ENCODE measurements around the gene FOXA2. TPM values are rescaled to one million over a fixed set of nuclear protein-coding genes. Genes with fewer than 3 reads are reported as not detected.

FOXA2 gene
- total and polyA plus RNA-seq, 12 donors = not detected

DNA sequence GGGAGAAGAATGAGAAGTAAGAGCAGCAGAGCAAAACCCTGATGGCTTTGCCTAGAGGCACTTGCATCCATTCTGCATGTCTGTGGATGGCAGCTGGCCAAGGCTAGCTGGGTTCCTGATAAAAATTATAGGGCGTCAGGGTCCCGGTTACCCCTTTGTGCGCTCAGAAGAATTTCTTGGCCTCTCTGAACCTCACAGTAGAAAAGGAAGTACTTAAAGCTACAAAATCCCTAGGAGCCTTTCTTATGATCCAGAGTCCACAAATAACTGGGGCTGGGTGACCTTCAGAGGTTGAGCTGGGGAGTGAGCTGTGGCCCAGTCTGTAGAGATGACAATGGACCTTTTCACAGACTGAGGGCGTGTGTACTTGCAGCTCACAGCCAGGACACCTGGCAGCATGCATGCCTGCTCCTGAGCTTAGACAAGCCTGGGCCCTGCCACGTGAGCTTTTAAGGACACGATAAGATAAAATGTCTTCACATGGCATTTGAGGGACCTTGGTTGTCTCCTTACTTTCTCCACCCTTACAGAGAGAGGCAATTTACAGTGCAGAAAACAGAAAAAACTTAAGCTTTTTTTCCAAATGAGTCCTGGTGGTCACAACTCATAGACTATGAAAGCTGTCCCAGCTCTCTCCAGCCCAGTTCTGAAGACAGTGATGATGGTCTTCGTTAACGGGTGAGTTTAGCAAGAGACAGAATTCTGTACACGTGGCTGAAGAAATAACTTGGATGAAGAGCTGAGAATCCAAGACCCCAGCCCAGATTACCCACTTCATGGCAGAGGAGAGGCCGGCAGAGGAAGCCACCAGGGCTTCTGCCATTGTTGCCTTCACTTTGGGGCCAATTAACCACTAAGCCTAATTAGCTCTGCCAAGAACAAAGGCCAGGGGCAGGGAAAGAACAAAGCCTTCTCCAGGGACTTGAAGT, 50.3 kb downstream of the FOXA2 start:
- Histone ChIP-seq H3K27ac (no peak overlapping the region), H3K9me3 (no peaks in the 10 kb centered on the region), H3K27me3 (peaks cover 0 to 27% (median 1%) of the 10 kb centered on the region in 7 donors), H3K4me3 (no peak overlapping the region), H3K4me1 (no peaks in the 10 kb centered on the region), H3K36me3 (no peaks in the 10 kb centered on the region)
- WGBS, 2 donors = 75 to 77% methylated on average over 10 of the region's 10 CpGs
- ATAC-seq (no peak), DNase-seq (no peak)
- intact Hi-C loops (cut with DNase I) = no loop called here
- TF ChIP-seq, protein P1, sequence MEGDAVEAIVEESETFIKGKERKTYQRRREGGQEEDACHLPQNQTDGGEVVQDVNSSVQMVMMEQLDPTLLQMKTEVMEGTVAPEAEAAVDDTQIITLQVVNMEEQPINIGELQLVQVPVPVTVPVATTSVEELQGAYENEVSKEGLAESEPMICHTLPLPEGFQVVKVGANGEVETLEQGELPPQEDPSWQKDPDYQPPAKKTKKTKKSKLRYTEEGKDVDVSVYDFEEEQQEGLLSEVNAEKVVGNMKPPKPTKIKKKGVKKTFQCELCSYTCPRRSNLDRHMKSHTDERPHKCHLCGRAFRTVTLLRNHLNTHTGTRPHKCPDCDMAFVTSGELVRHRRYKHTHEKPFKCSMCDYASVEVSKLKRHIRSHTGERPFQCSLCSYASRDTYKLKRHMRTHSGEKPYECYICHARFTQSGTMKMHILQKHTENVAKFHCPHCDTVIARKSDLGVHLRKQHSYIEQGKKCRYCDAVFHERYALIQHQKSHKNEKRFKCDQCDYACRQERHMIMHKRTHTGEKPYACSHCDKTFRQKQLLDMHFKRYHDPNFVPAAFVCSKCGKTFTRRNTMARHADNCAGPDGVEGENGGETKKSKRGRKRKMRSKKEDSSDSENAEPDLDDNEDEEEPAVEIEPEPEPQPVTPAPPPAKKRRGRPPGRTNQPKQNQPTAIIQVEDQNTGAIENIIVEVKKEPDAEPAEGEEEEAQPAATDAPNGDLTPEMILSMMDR (IDR thresholded peaks at IDR 0.05) = no peak

DNA sequence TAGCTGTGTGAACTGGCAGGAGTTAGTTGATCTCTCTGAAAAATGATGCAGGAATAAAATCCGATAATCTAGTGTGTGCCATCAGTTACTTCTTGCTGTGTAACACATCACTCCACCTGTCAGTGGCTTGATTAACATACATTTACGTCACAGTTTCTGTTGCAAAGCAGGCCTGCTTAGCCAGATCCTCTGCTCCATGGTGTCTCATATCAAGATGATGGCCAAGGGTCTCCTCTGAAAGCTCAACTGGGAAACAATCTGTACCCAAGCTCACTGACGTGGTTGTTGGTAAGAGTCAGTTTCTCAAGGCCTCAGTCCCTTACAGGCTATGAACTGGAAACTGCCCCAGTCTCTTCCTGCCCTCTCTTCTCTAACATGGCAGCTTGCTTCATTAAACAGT, 51.8 kb downstream of the FOXA2 start:
- Histone ChIP-seq H3K27ac (no peak overlapping the region), H3K9me3 (no peaks in the 10 kb centered on the region), H3K4me3 (no peak overlapping the region), H3K36me3 (no peaks in the 10 kb centered on the region), H3K27me3 (peaks cover 0 to 28% (median 3%) of the 10 kb centered on the region in 7 donors), H3K4me1 (no peaks in the 10 kb centered on the region)
- intact Hi-C loops (cut with DNase I) = no loop called here
- ATAC-seq (no peak), DNase-seq (no peak)
- TF ChIP-seq, protein P1 (IDR thresholded peaks at IDR 0.05) = no peak
- WGBS, 2 donors = 68 to 77% methylated on average over 3 of the region's 3 CpGs

DNA sequence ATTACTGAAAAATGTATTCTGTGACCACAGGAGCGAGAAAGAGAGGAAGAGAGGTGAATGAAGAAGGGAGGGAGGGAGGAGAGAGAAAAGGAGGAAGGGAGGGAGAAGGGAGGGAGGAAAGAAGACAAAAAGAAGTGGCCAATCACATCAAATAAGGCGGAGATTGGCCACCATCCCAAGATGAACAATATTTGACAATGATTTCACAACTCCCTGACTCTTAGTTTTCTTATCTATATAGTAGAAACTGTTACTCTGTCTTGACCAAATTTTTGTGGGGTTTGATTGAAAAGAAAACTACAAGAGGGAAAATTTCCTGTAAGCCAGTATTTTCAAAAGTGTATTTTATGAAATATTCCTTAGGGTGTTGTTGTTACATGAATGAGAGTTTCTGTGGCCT, 52.6 kb downstream of the FOXA2 start:
- TF ChIP-seq, protein P1 (IDR thresholded peaks at IDR 0.05) = no peak
- H3K4me3 ChIP-seq = no peak overlapping the region
- no peaks in the 10 kb centered on the region for H3K36me3 ChIP-seq
- ATAC-seq (no peak), DNase-seq (no peak)
- H3K4me1 ChIP-seq = no peaks in the 10 kb centered on the region
- no peaks in the 10 kb centered on the region for H3K9me3 ChIP-seq
- H3K27me3 ChIP-seq = peaks cover 0 to 26% (median 3%) of the 10 kb centered on the region in 7 donors
- intact Hi-C loops (cut with DNase I) = no loop called here
- 74 to 80% methylated on average over 2 of the region's 2 CpGs for WGBS, 2 donors
- H3K27ac ChIP-seq = no peak overlapping the region

DNA sequence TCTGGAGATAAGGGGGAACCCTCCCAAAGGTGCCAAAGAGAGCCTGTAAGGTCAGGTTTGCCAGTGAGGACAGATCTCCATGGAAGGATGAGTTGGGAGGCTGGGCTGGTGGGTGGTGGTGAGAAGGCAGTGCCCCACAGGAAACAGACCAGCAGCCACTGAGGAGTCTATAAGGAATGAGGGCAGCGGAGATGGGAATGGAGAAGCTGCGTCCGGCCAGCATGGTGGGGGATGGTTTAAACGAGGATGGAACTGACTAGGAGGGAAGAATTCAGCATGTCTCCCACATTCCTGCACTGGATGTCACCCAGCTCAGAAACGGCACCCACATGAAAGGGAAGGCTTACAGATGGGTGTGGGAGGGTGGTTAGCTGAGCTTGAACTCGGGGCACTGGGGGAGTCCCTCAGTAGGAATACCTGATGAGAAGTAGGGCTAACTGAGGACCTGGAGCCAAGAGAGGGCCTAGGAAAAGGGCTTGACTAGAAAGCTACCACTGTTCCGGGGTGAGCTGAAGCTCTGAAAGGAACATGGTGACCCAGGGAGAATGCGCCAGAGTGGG, 53.2 kb downstream of the FOXA2 start:
- H3K4me1 ChIP-seq = no peaks in the 10 kb centered on the region
- H3K4me3 ChIP-seq = no peak overlapping the region
- H3K27me3 ChIP-seq = peaks cover 0 to 26% (median 3%) of the 10 kb centered on the region in 7 donors
- TF ChIP-seq, protein P1 (IDR thresholded peaks at IDR 0.05) = no peak
- no peaks in the 10 kb centered on the region for H3K36me3 ChIP-seq
- 70 to 77% methylated on average over 8 of the region's 8 CpGs for whole genome bisulfite sequencing, 2 donors
- ATAC-seq (no peak), DNase-seq (no peak)
- no peaks in the 10 kb centered on the region for H3K9me3 ChIP-seq
- no peak overlapping the region for H3K27ac ChIP-seq
- intact Hi-C loops (cut with DNase I) = no loop called here
